Measurements from ENCODE around the gene AHCYL2.

Gene AHCYL2

DNA sequence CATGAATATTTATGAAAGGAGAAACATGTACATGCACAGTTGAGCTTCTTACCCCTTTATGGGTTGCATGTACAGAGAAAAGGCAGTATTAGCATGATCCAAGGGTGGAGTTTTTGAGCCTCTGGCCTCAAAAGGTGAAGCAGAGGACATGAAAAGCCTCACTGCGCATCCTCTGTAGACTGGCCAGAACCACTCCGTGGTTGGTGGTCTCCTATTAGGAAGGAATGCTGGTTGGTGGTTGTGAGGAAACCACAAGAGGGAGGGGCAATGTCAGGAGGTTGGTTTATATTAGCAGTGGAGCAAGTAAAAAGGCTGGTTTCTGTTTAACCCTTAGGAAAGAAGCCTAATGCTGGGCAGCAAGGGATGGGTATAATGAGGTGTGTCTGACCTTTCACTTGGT is 37.5 kb downstream of the AHCYL2 start:
- TF ChIP-seq, protein P1, sequence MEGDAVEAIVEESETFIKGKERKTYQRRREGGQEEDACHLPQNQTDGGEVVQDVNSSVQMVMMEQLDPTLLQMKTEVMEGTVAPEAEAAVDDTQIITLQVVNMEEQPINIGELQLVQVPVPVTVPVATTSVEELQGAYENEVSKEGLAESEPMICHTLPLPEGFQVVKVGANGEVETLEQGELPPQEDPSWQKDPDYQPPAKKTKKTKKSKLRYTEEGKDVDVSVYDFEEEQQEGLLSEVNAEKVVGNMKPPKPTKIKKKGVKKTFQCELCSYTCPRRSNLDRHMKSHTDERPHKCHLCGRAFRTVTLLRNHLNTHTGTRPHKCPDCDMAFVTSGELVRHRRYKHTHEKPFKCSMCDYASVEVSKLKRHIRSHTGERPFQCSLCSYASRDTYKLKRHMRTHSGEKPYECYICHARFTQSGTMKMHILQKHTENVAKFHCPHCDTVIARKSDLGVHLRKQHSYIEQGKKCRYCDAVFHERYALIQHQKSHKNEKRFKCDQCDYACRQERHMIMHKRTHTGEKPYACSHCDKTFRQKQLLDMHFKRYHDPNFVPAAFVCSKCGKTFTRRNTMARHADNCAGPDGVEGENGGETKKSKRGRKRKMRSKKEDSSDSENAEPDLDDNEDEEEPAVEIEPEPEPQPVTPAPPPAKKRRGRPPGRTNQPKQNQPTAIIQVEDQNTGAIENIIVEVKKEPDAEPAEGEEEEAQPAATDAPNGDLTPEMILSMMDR (conservative IDR thresholded peaks at IDR 0.05; ENCODE audit: control insufficient read depth, insufficient read depth, low read depth, low read length), result no peak
- H3K4me3 ChIP-seq (ENCODE audit: control insufficient read depth, low read depth, low read length), result no peak overlapping the region
- no peak for DNase-seq (ENCODE audit: low read depth)

DNA sequence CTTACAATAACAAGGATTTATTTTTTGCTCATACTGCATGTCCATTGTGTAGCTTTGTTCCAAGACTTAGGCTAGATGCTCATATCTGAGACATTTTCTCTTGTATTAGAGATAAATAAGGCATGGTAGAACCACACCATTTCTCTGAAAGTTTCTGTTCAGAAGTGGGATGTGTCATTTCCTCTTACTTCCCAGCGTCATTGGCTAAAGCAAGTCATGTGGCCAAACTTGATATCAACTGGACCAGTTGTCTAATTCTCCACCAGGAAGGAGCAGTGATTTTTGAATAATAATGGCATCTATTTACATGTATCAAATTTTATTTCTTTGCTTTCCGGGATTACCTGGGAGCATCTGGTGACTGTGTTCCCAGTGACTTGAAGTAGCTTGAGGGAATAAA is 38.3 kb downstream of the AHCYL2 start:
- H3K4me3 ChIP-seq (ENCODE audit: control insufficient read depth, low read depth, low read length), result no peak overlapping the region
- DNase-seq (ENCODE audit: low read depth), result no peak
- TF ChIP-seq, protein P1 (conservative IDR thresholded peaks at IDR 0.05; ENCODE audit: control insufficient read depth, insufficient read depth, low read depth, low read length), result no peak

DNA sequence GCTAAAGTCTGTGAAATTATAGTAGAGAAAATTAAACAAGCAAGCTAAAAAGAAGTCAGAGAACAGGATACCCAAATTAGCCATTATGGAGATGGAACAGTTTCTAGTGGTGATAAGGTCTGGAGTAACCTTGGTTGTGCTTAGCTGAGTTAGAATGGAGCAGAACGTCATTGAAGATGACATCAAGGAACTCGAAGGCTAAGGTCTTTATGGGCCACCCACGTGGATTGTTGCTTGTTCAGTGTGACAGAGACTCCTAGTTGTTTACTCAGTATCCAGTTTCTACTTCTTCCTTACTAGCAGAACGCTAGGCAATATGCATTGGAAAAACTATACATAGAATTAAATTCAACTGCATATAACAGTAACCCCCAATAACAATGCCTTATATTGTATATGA is 39.7 kb downstream of the AHCYL2 start:
- DNase-seq (ENCODE audit: low read depth), result no peak
- TF ChIP-seq, protein P1 (conservative IDR thresholded peaks at IDR 0.05; ENCODE audit: control insufficient read depth, insufficient read depth, low read depth, low read length), result no peak
- H3K4me3 ChIP-seq (ENCODE audit: control insufficient read depth, low read depth, low read length), result no peak overlapping the region

DNA sequence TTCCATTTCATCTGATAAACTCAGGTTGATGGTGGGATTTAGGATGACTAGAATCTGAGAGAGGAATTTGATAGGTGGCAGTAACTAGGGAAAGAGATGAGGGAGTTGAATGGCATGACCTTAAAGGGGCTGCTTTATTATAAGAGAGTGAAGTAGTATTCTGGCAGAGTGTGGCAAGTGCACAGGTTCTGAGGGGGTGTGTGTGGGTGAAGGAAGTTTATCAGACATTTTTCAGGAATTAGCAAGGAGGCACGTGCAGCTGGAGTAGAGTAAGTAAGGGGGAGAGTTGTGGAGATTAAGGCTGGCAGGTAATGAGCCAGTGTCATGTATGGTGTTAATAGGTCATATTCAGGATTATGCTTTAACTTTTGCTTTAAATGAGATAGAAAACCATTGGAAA is 40.5 kb downstream of the AHCYL2 start:
- TF ChIP-seq, protein P1 (conservative IDR thresholded peaks at IDR 0.05; ENCODE audit: control insufficient read depth, insufficient read depth, low read depth, low read length), result no peak
- no peak overlapping the region for H3K4me3 ChIP-seq (ENCODE audit: control insufficient read depth, low read depth, low read length)
- DNase-seq (ENCODE audit: low read depth), result no peak

DNA sequence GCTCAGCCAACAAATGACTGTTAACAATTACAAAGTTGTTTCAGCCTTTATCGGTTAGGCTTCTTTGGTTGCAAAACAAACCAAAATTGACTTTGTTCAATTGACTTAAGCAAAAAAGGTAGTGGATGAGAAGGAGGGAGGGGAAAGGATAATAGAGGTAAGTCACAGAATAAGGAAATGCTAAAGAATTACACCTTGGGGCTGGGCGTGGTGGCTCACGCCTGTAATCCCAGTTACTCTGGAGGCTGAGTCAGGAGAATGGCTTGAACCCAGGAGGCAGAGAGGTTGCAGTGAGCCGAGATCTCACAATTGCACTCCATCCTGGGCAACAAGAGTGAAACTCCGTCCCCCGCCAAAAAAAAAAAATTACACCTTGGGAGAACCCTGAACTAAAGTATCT is 41.4 kb downstream of the AHCYL2 start:
- no peak for DNase-seq (ENCODE audit: low read depth)
- no peak overlapping the region for H3K4me3 ChIP-seq (ENCODE audit: control insufficient read depth, low read depth, low read length)
- TF ChIP-seq, protein P1 (conservative IDR thresholded peaks at IDR 0.05; ENCODE audit: control insufficient read depth, insufficient read depth, low read depth, low read length), result no peak

DNA sequence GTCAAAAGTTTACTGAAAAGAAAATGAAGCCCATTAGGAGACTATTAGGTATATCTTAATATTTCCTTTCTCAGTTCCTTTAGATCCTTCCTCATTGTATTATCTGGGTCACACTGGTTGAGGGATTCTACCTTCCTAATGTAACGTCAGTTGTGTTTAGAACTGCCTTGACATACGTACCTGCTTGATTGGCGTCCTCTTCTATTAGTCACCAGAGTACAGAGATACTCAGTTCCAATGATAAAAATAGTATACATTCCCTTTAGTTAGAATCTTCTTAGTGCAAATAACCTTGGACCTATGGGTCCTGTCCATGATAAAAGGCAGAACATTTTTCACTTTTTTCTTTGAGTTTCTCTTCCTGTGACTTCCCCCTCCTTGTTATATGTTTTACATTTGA is 45.2 kb downstream of the AHCYL2 start:
- H3K4me3 ChIP-seq (ENCODE audit: control insufficient read depth, low read depth, low read length), result no peak overlapping the region
- TF ChIP-seq, protein P1 (conservative IDR thresholded peaks at IDR 0.05; ENCODE audit: control insufficient read depth, insufficient read depth, low read depth, low read length), result no peak
- no peak for DNase-seq (ENCODE audit: low read depth)
